Smooth muscle cell (in vitro differentiated cells): Measurements from ENCODE around the gene LRRC25. TPM values are rescaled to one million over a fixed set of nuclear protein-coding genes. Genes with fewer than 3 reads are reported as not detected.

Experiments used
- DNase-seq: peaks from one replicate; lab custom pipeline; 2025; ENCODE audit not compliant: unreplicated experiment; lab: John Stamatoyannopoulos, UW
- H2AFZ ChIP-seq: fragments of 200-600 bp; sonication (generic); 2 replicates; pipeline ENCODE4 v1.6.0; 2016; ENCODE audit warnings: antibody characterized with exemption, low read depth, mild to moderate bottlenecking
- H3F3A ChIP-seq: fragments of 200-600 bp; sonication (generic); 2 replicates; pipeline ENCODE4 v1.6.0; 2017; ENCODE audit warnings: antibody characterized with exemption, low read depth
- H3K27ac ChIP-seq: fragments of 200-600 bp; sonication (generic); 2 replicates; pipeline ENCODE4 v1.5.1; 2016; ENCODE audit warnings: low read depth, mild to moderate bottlenecking
- H3K27me3 ChIP-seq: fragments of 200-600 bp; sonication (generic); 2 replicates; pipeline ENCODE4 v1.6.1; 2016; ENCODE audit warnings: low read depth, mild to moderate bottlenecking
- H3K36me3 ChIP-seq: fragments of 200-600 bp; sonication (generic); 2 replicates; pipeline ENCODE4 v1.5.1; 2016; ENCODE audit warnings: low read depth
- H3K4me1 ChIP-seq: fragments of 200-600 bp; sonication (generic); 2 replicates; pipeline ENCODE4 v1.5.1; 2016; ENCODE audit warnings: low read depth
- H3K4me2 ChIP-seq: fragments of 200-600 bp; sonication (generic); 2 replicates; pipeline ENCODE4 v1.6.0; 2016; ENCODE audit warnings: mild to moderate bottlenecking
- H3K4me3 ChIP-seq: fragments of 200-600 bp; sonication (generic); 2 replicates; pipeline ENCODE4 v1.5.1; 2016; ENCODE audit warnings: mild to moderate bottlenecking
- H3K79me2 ChIP-seq: fragments of 200-600 bp; sonication (generic); 2 replicates; pipeline ENCODE4 v1.6.0; 2016; ENCODE audit warnings: low read depth, mild to moderate bottlenecking
- H3K9ac ChIP-seq: fragments of 200-600 bp; sonication (generic); 2 replicates; pipeline ENCODE4 v1.6.0; 2016; ENCODE audit warnings: low read depth
- H3K9me3 ChIP-seq: fragments of 200-600 bp; sonication (generic); replicated peaks from 2 replicates; pipeline ENCODE4 v1.5.1; 2016; ENCODE audit warnings: low read depth
- H4K20me1 ChIP-seq: fragments of 200-600 bp; sonication (generic); 2 replicates; pipeline ENCODE4 v1.6.0; 2016; ENCODE audit warnings: low read depth
- CTCF ChIP-seq: fragments of 200-600 bp; sonication (generic); IDR thresholded peaks from 2 replicates; pipeline ENCODE4 v1.5.1; 2017; ENCODE audit warnings: borderline replicate concordance, mild to moderate bottlenecking, antibody characterized with exemption; ENCODE audit not compliant: insufficient read depth, poor library complexity, severe bottlenecking
- WGBS: methylation state at CpG from one replicate; pipeline ENCODE4 v1.1.7; 2016; ENCODE audit warnings: low lambda C conversion rate; 5-methylcytosine and 5-hydroxymethylcytosine counted together
- polyA plus RNA-seq: library from polyadenylated mRNA; unstranded; fragments of >200 nt; fragmentation: Nextera tagmentation; extraction: Ambion mirVana; gene quantifications from 2 replicates; pipeline ENCODE4 v1.2.1, GENCODE V29; 2016
- total RNA-seq: library from RNA; depleted of rRNA; stranded (reverse); fragments of >200 nt; gene quantifications from 2 replicates; pipeline ENCODE4 v1.2.3, GENCODE V29; 2014

Gene LRRC25
- total and polyA plus RNA-seq, 2 experiments from 2014 or later, result 0.34 TPM; not detected in 1

GRCh38 chr19:18442941-18443340 is 45.5 kb upstream of the LRRC25 start:
- no peak overlapping the region for H2AFZ ChIP-seq
- peaks cover 17% of the 10 kb centered on the region for H3F3A ChIP-seq
- H3K4me2 ChIP-seq, result no peak overlapping the region
- peaks cover 2% of the 10 kb centered on the region for H3K79me2 ChIP-seq
- no peak overlapping the region for H3K4me3 ChIP-seq
- H3K27ac ChIP-seq, result no peak overlapping the region
- no peak overlapping the region for H3K9ac ChIP-seq
- whole genome bisulfite sequencing, result 96% methylated on average over 12 of the region's 12 CpGs
- no peaks in the 10 kb centered on the region for H3K27me3 ChIP-seq
- no peak for DNase-seq
- H3K4me1 ChIP-seq, result peaks cover 21% of the 10 kb centered on the region
- TF ChIP-seq CTCF, result no peak
- no peaks in the 10 kb centered on the region for H3K9me3 ChIP-seq
- H4K20me1 ChIP-seq, result peaks cover 20% of the 10 kb centered on the region
- no peaks in the 10 kb centered on the region for H3K36me3 ChIP-seq

GRCh38 chr19:18441804-18442788 is 44.7 kb upstream of the LRRC25 start:
- peaks cover 16% of the 10 kb centered on the region for H4K20me1 ChIP-seq

GRCh38 chr19:18440936-18441803 is 43.7 kb upstream of the LRRC25 start:
- Histone ChIP-seq H3K4me1 (peaks cover 25% of the 10 kb centered on the region), H3K9ac (no peak overlapping the region), H4K20me1 (peaks cover 14% of the 10 kb centered on the region), H3K4me2 (no peak overlapping the region), H3F3A (peaks cover 17% of the 10 kb centered on the region), H3K4me3 (no peak overlapping the region), H3K79me2 (peaks cover 2% of the 10 kb centered on the region), H3K27ac (no peak overlapping the region), H3K9me3 (no peaks in the 10 kb centered on the region), H2AFZ (no peak overlapping the region), H3K27me3 (no peaks in the 10 kb centered on the region), H3K36me3 (no peaks in the 10 kb centered on the region)
- no peak for DNase-seq
- TF ChIP-seq CTCF, result no peak
- WGBS, result 94% methylated on average over 18 of the region's 23 CpGs

More at GRCh38 chr19:18441804-18442788, 44.7 kb upstream of the LRRC25 start:
- H3K36me3 ChIP-seq, result no peaks in the 10 kb centered on the region
- peaks cover 17% of the 10 kb centered on the region for H3F3A ChIP-seq
- no peaks in the 10 kb centered on the region for H3K9me3 ChIP-seq
- H3K4me1 ChIP-seq, result peaks cover 21% of the 10 kb centered on the region
- H3K4me3 ChIP-seq, result no peak overlapping the region
- no peak overlapping the region for H2AFZ ChIP-seq
- H3K27ac ChIP-seq, result no peak overlapping the region
- WGBS, result 88% methylated on average over 4 of the region's 5 CpGs
- H3K9ac ChIP-seq, result no peak overlapping the region
- no peak for DNase-seq
- H3K27me3 ChIP-seq, result no peaks in the 10 kb centered on the region
- no peak overlapping the region for H3K4me2 ChIP-seq
- peaks cover 2% of the 10 kb centered on the region for H3K79me2 ChIP-seq
- TF ChIP-seq CTCF, result no peak
